ENCODE data around the gene CXorf38.

The CXorf38 gene

GRCh38 chrX:40647307-40648197 is at the start of gene CXorf38:
Gene CXorf38 (minus strand): TSS chrX:40647561. CDS start chrX:40647520, 41 bp downstream.
- in situ Hi-C loops (cut with MboI; ENCODE audit: low sequenced_read_pairs): loop anchor here (25.0 kb wide), 1 partner anchor 490 kb away; no protein-coding TSS in a partner anchor

- in situ Hi-C loops (cut with MboI; ENCODE audit: low sequenced_read_pairs): no loop called here
These were observed 47.4 kb upstream of the CXorf38 start for GRCh38 chrX:40694802-40695201.

- in situ Hi-C loops (cut with MboI; ENCODE audit: low sequenced_read_pairs): no loop called here
These were observed 41.6 kb upstream of the CXorf38 start for GRCh38 chrX:40688929-40689328.

GRCh38 chrX:40687169-40687568 is 39.8 kb upstream of the CXorf38 start:
- in situ Hi-C loops (cut with MboI; ENCODE audit: low sequenced_read_pairs): no loop called here

- in situ Hi-C loops (cut with MboI; ENCODE audit: low sequenced_read_pairs): no loop called here
These were observed 38.1 kb upstream of the CXorf38 start for GRCh38 chrX:40685362-40685918.

- in situ Hi-C loops (cut with MboI; ENCODE audit: low sequenced_read_pairs): no loop called here
These were observed 36.7 kb upstream of the CXorf38 start for GRCh38 chrX:40684092-40684491.

- in situ Hi-C loops (cut with MboI; ENCODE audit: low sequenced_read_pairs): no loop called here
These were observed 35.9 kb upstream of the CXorf38 start for GRCh38 chrX:40683245-40683644.

- in situ Hi-C loops (cut with MboI; ENCODE audit: low sequenced_read_pairs): loop anchor here (25.0 kb wide), 1 partner anchor 116 kb away; no protein-coding TSS in a partner anchor
These were observed 23.8 kb upstream of the CXorf38 start for GRCh38 chrX:40671126-40671525.

GRCh38 chrX:40663880-40664630 is 16.7 kb upstream of the CXorf38 start:
- in situ Hi-C loops (cut with MboI; ENCODE audit: low sequenced_read_pairs): loop anchor here (25.0 kb wide), 1 partner anchor 123 kb away; no protein-coding TSS in a partner anchor

- in situ Hi-C loops (cut with MboI; ENCODE audit: low sequenced_read_pairs): loop anchor here (25.0 kb wide), 1 partner anchor 124 kb away; no protein-coding TSS in a partner anchor
These were observed 15.8 kb upstream of the CXorf38 start for GRCh38 chrX:40663078-40663740.

- in situ Hi-C loops (cut with MboI; ENCODE audit: low sequenced_read_pairs): loop anchor here (25.0 kb wide), 1 partner anchor 126 kb away; no protein-coding TSS in a partner anchor
These were observed 14.1 kb upstream of the CXorf38 start for GRCh38 chrX:40661489-40661888.

- in situ Hi-C loops (cut with MboI; ENCODE audit: low sequenced_read_pairs): loop anchor here (25.0 kb wide), 1 partner anchor 127 kb away; no protein-coding TSS in a partner anchor
These were observed 13.0 kb upstream of the CXorf38 start for GRCh38 chrX:40660381-40660780.

- in situ Hi-C loops (cut with MboI; ENCODE audit: low sequenced_read_pairs): loop anchor here (25.0 kb wide), 1 partner anchor 134 kb away; no protein-coding TSS in a partner anchor
These were observed 6.2 kb upstream of the CXorf38 start for GRCh38 chrX:40653535-40653934.

- in situ Hi-C loops (cut with MboI; ENCODE audit: low sequenced_read_pairs): loop anchor here (25.0 kb wide), 1 partner anchor 135 kb away; no protein-coding TSS in a partner anchor
These were observed 5.3 kb upstream of the CXorf38 start for GRCh38 chrX:40652664-40653063.

- in situ Hi-C loops (cut with MboI; ENCODE audit: low sequenced_read_pairs): loop anchor here (25.0 kb wide), 1 partner anchor 136 kb away; no protein-coding TSS in a partner anchor
These were observed 4.4 kb upstream of the CXorf38 start for GRCh38 chrX:40651620-40652223.

GRCh38 chrX:40646489-40647306 is 663 bp downstream of the CXorf38 start:
- in situ Hi-C loops (cut with MboI; ENCODE audit: low sequenced_read_pairs): loop anchor here (25.0 kb wide), 1 partner anchor 491 kb away; no protein-coding TSS in a partner anchor

- in situ Hi-C loops (cut with MboI; ENCODE audit: low sequenced_read_pairs): loop anchor here (25.0 kb wide), 1 partner anchor 492 kb away; no protein-coding TSS in a partner anchor
These were observed 2.5 kb downstream of the CXorf38 start for GRCh38 chrX:40644821-40645358.

GRCh38 chrX:40644176-40644575 is 3.2 kb downstream of the CXorf38 start:
- in situ Hi-C loops (cut with MboI; ENCODE audit: low sequenced_read_pairs): loop anchor here (25.0 kb wide), 1 partner anchor 493 kb away; no protein-coding TSS in a partner anchor
